Measurements from ENCODE around the gene EFCAB6. TPM values are rescaled to one million over a fixed set of nuclear protein-coding genes. Genes with fewer than 3 reads are reported as not detected.

EFCAB6 gene
- total and polyA plus RNA-seq, 9 of the 15 experiments (the other 6 are each of a cell fraction or from before 2014, with no cell fraction given): 0.06 TPM; not detected in 8

- ChIA-PET POLR2A (no interaction called here), CTCF (ENCODE audit: low intra/inter-chr PET ratio) (no interaction called here)
- no peak for DNase-seq (ENCODE audit: extremely low read depth in 1 of 4, low spot score in 3 of 4)
- ATAC-seq: no peak
- no peak overlapping the region for H3K4me3 ChIP-seq
- H4K20me1 ChIP-seq (replicated peaks; ENCODE audit: control insufficient read depth, insufficient read depth, low read length): no peaks in the 10 kb centered on the region
- no peaks in the 10 kb centered on the region for H3K36me3 ChIP-seq (ENCODE audit: control insufficient read depth, insufficient read depth, low read length)
- H3K9me3 ChIP-seq (replicated peaks; ENCODE audit: control insufficient read depth, insufficient read depth, low read depth, low read length): no peaks in the 10 kb centered on the region
- in situ Hi-C loops (cut with MboI) (no loop called here), intact Hi-C loops (cut with micrococcal nuclease) (no loop called here)
- no peak for FAIRE-seq
- H3K27me3 ChIP-seq (ENCODE audit: control insufficient read depth in 2 of 2, insufficient read depth in 2 of 2, low read length in 2 of 2): no peaks in the 10 kb centered on the region; a peak in 1 of 5 replicates
- H3K4me1 ChIP-seq (replicated peaks in 1 of 2; ENCODE audit: control insufficient read depth in 2 of 2, insufficient read depth in 2 of 2, low read length in 2 of 2): no peaks in the 10 kb centered on the region
- no peak overlapping the region for H2AFZ ChIP-seq (ENCODE audit: low read depth, low read length)
- BruUV-seq (replicated peaks): no TSS peak
- no peak overlapping the region for H3K9ac ChIP-seq (ENCODE audit: insufficient read depth in 1 of 2, low read depth in 2 of 2, low read length in 2 of 2)
- TF ChIP-seq HNRNPUL1 (IDR thresholded peaks at IDR 0.05; ENCODE audit: low read length): no peak
- no peak for TF ChIP-seq ZNF830 (CRISPR knock-in tag; IDR thresholded peaks at IDR 0.05)
- no peak for TF ChIP-seq CBX1 (IDR thresholded peaks at IDR 0.05; ENCODE audit: low read depth)
- no peak for TF ChIP-seq TCF7 (IDR thresholded peaks at IDR 0.05; ENCODE audit: borderline replicate concordance)
- TF ChIP-seq E4F1 (CRISPR knock-in tag; IDR thresholded peaks at IDR 0.05; ENCODE audit: borderline replicate concordance): no peak
- no peak for TF ChIP-seq GATAD2A (IDR thresholded peaks at IDR 0.05)
- no peak for TF ChIP-seq SREBF2 (CRISPR knock-in tag; IDR thresholded peaks at IDR 0.05)
- no peak for TF ChIP-seq PRMT5 (CRISPR knock-in tag; IDR thresholded peaks at IDR 0.05)
- no peak for TF ChIP-seq SP1 (CRISPR knock-in tag; IDR thresholded peaks at IDR 0.05)
- TF ChIP-seq TCF3 (CRISPR knock-in tag; IDR thresholded peaks at IDR 0.05): no peak
- TF ChIP-seq PCBP1 (IDR thresholded peaks at IDR 0.05; ENCODE audit: low read depth, low read length, poor library complexity, severe bottlenecking): no peak
- TF ChIP-seq ZNF184 (CRISPR knock-in tag; IDR thresholded peaks at IDR 0.05): no peak
- TF ChIP-seq RBM39 (optimal IDR thresholded peaks at IDR 0.05; ENCODE audit: low read depth, low read length): no peak
- no peak for TF ChIP-seq ZNF644 (tag; IDR thresholded peaks at IDR 0.05; ENCODE audit: low read depth)
- TF ChIP-seq KAT7 (CRISPR knock-in tag; IDR thresholded peaks at IDR 0.05; ENCODE audit: borderline replicate concordance): no peak
- no peak overlapping the region for H3K27ac ChIP-seq (ENCODE audit: extremely low read depth, low read depth, low read length)
- no peaks in the 10 kb centered on the region for H3K79me2 ChIP-seq (ENCODE audit: control insufficient read depth, insufficient read depth, low read length)
- H3K4me2 ChIP-seq (ENCODE audit: insufficient read depth, low read length): no peak overlapping the region
- H3K9me1 ChIP-seq (ENCODE audit: control insufficient read depth, insufficient read depth, low read length): no peaks in the 10 kb centered on the region
- 0% methylated on average over 2 of the region's 2 CpGs for WGBS (ENCODE audit: insufficient coverage, low coverage, missing lambda C conversion rate)
These were observed 291.5 kb downstream of the EFCAB6 start for GRCh38 chr22:43520632-43521039.

Measured in K562 (cell line).